ENCODE results near the gene TRAF4.
A peak's percentile ranks its signal among the peaks of the same experiment; 100 is the strongest.
"Not testable (repeated sequence)": the region's sequence is repeated elsewhere in the genome, so short reads cannot be mapped to it uniquely, and the experiment has no call there.

TRAF4 gene

DNA sequence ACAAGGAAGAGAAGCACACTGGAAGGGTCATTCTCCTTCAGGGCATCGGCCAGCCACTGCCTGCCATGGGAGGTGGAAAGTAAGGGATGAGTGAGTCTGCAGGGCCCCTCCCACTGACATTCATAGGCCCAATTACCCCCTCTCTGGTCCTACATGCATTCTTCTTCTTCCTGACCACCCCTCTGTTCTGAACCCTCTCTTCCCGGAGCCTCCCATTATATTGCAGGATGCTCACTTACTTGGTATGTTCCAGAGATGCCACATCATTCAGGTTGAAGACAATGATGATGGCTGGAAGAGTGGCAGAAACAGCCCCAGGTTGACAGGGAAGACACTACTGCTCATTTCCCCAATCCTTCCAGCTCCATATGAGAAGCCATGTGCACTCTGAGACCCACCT, 28.6 kb upstream of the TRAF4 start:
- DNase-seq (ENCODE audit: low read depth), result no peak

DNA sequence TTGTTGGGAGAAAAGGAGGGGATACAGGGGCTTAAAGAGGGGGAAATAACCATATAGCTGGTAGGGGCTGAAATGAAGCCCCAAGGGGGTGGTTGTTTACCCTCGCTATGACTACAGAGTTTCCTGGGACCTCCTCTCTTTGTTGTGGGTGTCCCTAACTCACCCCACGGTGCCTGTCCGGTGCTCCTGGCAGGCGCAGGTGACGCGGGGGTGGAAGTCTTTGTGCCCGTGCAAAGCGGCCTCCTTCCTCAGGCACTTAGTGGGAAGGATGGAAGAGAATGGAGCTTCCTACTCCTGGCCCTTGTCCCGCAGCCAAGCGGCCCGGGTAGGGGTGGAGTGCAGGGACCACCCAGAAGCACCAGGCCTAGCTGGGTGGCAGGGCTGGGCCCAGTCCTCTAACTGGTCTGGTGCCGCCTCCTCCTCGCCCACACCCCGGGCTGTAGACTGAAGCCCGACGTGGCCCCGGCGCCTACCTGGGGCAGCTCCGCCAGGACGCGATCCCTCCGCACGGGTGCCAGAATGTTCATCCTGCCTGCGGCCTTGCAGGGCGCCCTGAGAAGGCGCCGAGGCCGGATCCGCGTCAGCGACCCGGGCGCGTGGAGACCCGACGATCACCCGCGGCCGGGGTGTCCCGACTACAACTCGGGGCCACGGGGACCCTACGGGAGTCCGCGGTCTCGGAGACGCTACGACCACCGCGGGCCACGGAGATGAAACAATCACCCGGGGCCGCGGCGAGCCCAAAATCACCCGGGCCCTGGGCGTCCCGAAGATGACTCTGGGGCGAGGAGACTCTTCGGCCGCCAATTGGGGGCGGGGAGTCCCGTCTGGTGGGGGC, 26.9 kb upstream of the TRAF4 start:
- DNase-seq (ENCODE audit: low read depth), result peak; percentile 47

DNA sequence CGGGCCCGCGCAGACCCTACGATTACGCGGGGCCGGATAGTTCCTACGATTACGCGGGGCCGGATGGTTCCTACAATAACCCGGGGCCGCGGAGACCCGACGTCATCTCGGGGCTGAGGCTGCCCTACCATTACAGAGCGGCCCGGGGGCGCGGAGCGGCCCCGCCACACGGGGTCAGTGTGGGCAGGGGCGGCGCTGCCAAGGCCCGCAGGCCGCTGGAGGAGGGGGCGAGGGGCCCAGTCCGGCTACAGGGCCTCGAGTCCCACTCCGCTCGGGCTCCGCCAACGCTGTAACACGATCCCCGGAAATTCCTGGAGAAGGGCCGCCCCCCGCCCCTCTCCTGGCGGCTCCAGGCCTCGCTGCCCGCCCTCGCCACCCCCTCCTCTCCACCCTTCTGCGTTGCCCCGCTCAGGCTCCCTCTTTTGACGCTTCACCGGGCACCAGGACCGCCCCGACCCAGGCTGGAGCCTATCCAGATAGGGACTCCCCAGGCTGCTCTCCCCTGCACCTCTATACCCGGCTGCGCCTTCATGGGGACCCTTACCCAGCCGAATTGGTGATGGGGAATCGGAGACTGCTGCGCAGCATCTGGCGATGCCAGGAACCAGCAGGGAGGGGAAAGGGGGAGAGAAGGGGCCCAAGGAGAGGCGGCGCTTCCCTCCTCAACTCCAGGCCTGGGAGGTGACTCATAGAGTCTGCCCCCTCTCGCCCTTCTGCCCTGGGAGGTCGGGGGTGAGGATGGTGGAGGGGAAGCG, 26.1 kb upstream of the TRAF4 start, which contains the start of gene RAB34:
Gene RAB34, minus strand, starts transcription at position 291 of the 755 bp plus-strand sequence. CDS start 602 bp downstream, outside the sequence.
- peak; percentile 85 for DNase-seq (ENCODE audit: low read depth)

DNA sequence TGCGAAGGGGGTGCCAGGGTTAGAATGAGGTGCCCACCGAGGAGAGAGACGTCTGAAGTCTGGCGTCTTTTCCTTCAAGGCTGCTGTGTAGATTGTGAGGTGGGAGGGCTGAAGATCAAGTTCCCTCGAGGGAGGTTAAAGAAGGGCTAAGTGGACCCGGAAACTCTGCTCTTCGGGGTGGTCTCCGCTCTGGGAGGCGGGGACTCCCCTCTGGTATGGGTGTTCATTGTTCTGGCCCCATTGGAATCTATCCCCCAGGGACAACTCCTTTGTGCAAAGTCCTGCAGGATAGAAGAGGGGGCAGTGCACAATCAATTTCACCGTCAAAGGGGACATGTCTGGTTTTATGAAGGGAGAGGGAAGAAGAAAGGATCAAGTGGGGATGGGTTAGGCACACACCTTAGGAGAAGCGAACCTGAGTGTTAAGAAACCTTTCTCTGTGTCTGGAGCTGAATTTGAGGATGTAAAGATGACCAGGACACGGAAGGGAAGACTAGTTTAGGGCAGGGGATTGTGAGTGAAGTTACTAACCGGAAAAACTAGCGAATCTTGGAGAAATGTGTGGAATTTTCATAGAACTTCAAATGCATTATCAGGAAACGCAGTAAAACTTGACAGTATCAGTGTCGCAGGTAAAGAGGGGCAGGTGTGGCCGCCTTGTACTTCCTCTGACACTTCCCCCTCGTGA, 25.3 kb upstream of the TRAF4 start:
- peak; percentile 14 for DNase-seq (ENCODE audit: low read depth)

GRCh38 chr17:28719021-28719433, 24.8 kb upstream of the TRAF4 start:
- DNase-seq (ENCODE audit: low read depth), result no peak

GRCh38 chr17:28720247-28720996, 23.4 kb upstream of the TRAF4 start:
- no peak for DNase-seq (ENCODE audit: low read depth)

GRCh38 chr17:28720997-28721329, 22.8 kb upstream of the TRAF4 start:
- not testable (repeated sequence) for DNase-seq (ENCODE audit: low read depth)

DNA sequence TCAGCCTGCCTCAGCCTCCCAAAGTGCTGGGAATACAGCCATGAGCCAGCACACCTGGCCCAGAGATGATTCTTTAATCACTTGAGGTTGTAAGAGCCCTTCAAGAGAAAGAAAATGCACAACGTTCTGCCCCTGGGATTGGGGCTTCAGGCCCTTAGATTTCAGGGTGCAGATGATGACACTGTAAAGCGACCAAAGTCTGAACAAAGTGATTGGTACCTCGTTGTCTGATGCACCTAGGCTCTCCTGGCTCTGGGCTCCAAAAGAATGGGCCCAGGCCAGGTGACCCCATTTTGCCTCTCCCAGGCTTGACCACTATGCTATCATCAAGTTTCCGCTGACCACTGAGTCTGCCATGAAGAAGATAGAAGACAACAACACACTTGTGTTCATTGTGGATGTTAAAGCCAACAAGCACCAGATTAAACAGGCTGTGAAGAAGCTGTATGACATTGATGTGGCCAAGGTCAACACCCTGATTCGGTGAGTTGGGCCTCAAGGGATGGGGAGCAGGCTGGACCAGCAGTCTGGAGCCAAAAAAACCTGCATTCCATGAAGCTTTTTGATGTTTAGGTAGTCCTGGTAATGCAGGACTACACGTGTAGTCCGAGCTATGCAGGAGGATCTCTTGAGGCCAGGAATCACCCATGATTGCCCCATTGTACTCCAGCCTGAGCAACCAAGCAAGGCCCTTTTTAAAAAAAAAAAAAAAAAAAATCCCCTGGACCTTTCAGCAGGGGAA, 21.2 kb upstream of the TRAF4 start:
- no peak for DNase-seq (ENCODE audit: low read depth)

GRCh38 chr17:28723159-28723835, 20.5 kb upstream of the TRAF4 start:
- DNase-seq (ENCODE audit: low read depth), result no peak

DNA sequence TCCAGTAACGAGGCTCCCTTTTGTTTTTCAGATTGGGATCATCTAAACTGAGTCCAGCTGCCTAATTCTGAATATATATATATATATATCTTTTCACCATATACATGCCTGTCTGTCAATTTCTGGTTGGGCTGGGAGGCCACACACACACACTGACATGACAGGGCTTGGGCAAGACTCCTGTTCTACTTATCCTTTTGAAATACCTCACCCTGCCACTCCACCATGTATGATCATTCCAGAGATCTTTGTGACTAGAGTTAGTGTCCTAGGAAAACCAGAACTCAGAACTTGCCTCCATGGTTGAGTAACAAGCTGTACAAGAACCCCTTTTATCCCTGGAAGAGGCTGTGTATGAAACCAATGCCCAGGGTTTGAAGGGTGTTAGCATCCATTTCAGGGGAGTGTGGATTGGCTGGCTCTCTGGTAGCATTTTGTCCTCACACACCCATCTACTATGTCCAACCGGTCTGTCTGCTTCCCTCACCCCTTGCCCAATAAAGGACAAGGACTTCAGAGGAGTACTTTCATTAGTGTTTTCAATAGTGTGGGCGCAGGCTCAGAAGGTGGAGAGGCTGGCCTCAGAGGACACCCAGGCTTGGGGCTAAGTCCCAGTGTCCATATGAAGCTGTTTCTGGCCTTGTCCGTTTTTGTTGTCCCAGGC, 19.8 kb upstream of the TRAF4 start:
- DNase-seq (ENCODE audit: low read depth), result not testable (repeated sequence)

GRCh38 chr17:28724500-28725165, 19.2 kb upstream of the TRAF4 start:
- DNase-seq (ENCODE audit: low read depth), result no peak

- DNase-seq (ENCODE audit: low read depth), result peak; percentile 82
These were observed 18.6 kb upstream of the TRAF4 start for GRCh38 chr17:28725166-28725659.

GRCh38 chr17:28725660-28726225, 18.1 kb upstream of the TRAF4 start:
- DNase-seq (ENCODE audit: low read depth), result peak; percentile 76

DNA sequence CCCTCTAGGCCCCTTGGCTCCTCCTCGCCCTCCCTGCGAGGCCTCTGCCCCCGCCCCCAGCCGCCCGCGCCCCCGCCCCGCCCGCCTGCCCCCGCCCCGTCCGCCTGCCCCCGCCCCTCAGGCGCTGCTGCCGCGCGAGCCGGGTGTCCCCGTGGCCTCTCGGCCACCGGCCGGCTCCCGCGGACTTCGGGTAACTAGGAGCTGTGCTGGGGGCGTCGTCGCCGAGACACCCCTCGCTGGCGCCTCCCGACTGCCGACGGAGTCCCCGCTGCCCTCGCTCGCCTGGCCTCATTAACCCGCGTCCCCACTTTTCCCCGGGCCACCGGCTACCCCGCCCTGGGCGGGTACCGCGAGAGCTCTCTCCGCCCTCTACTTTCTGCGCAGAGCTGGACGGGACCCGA, 17.6 kb upstream of the TRAF4 start, which contains the start of gene TLCD1:
Gene TLCD1, minus strand, starts transcription at position 8 of the 401 bp plus-strand sequence. CDS start 136 bp downstream, outside the sequence.
- DNase-seq (ENCODE audit: low read depth), result peak; percentile 51

GRCh38 chr17:28726627-28727491, 17.0 kb upstream of the TRAF4 start:
- DNase-seq (ENCODE audit: low read depth), result peak; percentile 93

DNA sequence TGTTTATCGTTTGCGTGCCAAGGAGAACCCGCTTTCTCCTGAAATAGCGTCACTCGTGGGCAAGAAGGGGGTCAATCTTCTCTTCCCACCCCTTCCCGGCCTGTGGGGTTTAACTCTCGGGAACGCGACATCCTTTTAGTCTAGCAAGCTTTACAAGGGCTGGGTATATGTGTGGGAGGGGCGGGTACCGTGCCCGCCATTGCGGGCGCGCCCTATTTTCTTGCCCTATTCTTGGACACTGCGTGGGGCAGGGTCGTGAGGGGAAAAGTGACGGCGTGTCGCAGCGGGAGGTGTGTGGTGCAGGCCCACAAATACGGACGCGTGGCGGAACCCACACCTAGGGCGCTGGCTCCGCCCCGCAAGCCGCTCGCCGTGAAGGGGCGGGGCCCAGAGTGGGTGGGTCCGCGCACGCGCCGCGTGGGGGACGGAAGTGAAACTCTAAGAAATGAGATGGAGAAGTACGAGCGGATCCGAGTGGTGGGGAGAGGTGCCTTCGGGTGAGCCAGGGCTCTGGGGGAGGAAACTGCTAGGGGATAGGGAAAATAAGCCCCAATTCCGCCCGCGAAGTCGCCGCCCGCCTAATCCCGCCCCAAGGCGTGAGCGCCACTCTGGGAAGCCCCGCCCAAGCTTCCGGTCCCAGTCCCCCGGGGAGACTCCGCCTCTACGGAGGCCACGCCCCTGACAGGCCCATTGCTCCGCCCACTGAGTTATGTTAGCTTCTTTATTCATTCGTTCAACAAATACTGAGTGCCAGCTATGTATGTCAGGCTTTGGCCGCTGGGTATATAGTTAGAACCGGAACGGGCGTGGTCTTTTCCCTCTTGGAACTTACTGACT, 15.2 kb upstream of the TRAF4 start, which contains the start of gene NEK8:
Gene NEK8, plus strand, starts transcription at position 425 of the 837 bp plus-strand sequence. Its CDS starts 26 bp downstream, at position 451.
- DNase-seq (ENCODE audit: low read depth), result peak; percentile 92

DNA sequence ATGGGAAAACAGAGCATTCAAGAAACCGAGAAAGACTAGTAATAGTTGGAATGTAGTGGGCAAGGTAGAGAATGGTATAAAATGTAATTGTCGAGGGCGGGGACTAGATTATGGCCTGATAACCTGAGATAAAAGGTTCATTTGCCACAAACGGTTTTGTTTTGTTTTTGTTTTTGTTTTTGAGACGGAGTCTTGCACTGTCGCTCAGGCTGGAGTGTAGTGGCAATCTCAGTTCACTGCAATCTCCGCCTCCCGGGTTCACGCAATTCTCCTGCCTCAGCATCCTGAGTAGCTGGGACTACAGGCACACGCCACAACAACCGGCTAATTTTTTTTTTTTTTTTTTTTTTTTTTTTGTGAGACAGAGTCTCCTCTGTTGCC, 13.9 kb upstream of the TRAF4 start:
- no peak for DNase-seq (ENCODE audit: low read depth)

Measured in iris pigment epithelial cell (primary cell).